ENCODE data around the gene SLC15A1. TPM values are rescaled to one million over a fixed set of nuclear protein-coding genes. Genes with fewer than 3 reads are reported as not detected.

SLC15A1 gene
- polyA plus RNA-seq, 2 of the 4 experiments (the other 2 are of a cell fraction) = 0.04 to 0.09 TPM

- no peak overlapping the region for H3K4me3 ChIP-seq
- H3K4me2 ChIP-seq = no peak overlapping the region
- 0 out of 3 replicates have a peak, but pooled peaks cover 4% of the 10 kb centered on the region for H3K4me1 ChIP-seq
- 95% methylated on average over 3 of the region's 7 CpGs for WGBS (ENCODE audit: missing lambda C conversion rate)
- CTCF ChIA-PET = no interaction called here
- FAIRE-seq (no peak), DNase-seq (ENCODE audit: low read depth in 1 of 2, low spot score in 1 of 2) (no peak), ATAC-seq (no peak)
- TF ChIP-seq KDM1A (IDR thresholded peaks at IDR 0.05; ENCODE audit: low read depth) (no peak), RNF2 (IDR thresholded peaks at IDR 0.05; ENCODE audit: borderline replicate concordance, low read depth) (no peak), TFCP2L1 (CRISPR knock-in tag; IDR thresholded peaks at IDR 0.05) (no peak), HOXB5 (CRISPR knock-in tag; IDR thresholded peaks at IDR 0.05) (no peak), CEBPB (IDR thresholded peaks at IDR 0.05) (no peak), FOSB (CRISPR knock-in tag; IDR thresholded peaks at IDR 0.05) (no peak), PHF8 (IDR thresholded peaks at IDR 0.05; ENCODE audit: borderline replicate concordance, low read depth) (no peak), FOXS1 (CRISPR knock-in tag; IDR thresholded peaks at IDR 0.05) (no peak), ELK1 (IDR thresholded peaks at IDR 0.05; ENCODE audit: low read depth, low read length) (no peak), HOXB13 (CRISPR knock-in tag; IDR thresholded peaks at IDR 0.05; ENCODE audit: low read depth) (no peak), RFX5 (IDR thresholded peaks at IDR 0.05) (no peak), NFE2L2 (conservative IDR thresholded peaks at IDR 0.05; ENCODE audit: low read length) (no peak), CHD4 (IDR thresholded peaks at IDR 0.05; ENCODE audit: borderline replicate concordance) (no peak), JUN (IDR thresholded peaks at IDR 0.05) (no peak), POLR2A (IDR thresholded peaks at IDR 0.05; ENCODE audit: low read length) (no peak), NPAS2 (CRISPR knock-in tag; IDR thresholded peaks at IDR 0.05; ENCODE audit: borderline replicate concordance) (no peak), SMC3 (IDR thresholded peaks at IDR 0.05) (no peak), ZNF302 (CRISPR knock-in tag; IDR thresholded peaks at IDR 0.05) (no peak), BHLHE40 (IDR thresholded peaks at IDR 0.05; ENCODE audit: low read depth, low read length) (no peak)
- TF ChIP-seq, protein P1, sequence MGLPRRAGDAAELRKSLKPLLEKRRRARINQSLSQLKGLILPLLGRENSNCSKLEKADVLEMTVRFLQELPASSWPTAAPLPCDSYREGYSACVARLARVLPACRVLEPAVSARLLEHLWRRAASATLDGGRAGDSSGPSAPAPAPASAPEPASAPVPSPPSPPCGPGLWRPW (IDR thresholded peaks at IDR 0.05) = no peak
- H3K9me3 ChIP-seq = no peaks in the 10 kb centered on the region
- H3K27ac ChIP-seq = no peak overlapping the region
- POLR2A ChIA-PET = no interaction called here
Observed at GRCh38 chr13:98781905-98782304, 29.4 kb upstream of the SLC15A1 start.

DNA sequence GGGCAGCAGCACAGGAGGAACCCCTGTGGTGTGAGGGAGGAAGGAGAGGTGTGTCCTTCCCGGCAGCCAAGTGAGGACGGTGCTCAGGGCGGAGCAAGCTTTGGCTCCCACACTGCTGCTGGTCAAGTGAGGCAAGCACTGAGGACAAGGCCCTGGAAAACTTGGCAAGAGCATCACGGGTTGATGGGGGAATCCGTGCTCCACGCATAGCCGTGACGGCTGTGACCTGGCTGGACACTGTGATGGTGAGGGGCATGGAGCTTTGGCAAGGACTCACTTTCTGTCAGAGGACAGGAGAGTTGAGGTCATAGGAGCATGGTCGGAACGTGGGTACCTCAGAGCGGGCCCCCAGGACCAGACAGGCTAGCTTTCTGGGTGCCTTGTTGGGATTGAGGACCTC is 29.0 kb upstream of the SLC15A1 start:
- TF ChIP-seq HEYL (CRISPR knock-in tag; IDR thresholded peaks at IDR 0.05) = no peak
- no peak for TF ChIP-seq RARB (CRISPR knock-in tag; IDR thresholded peaks at IDR 0.05)
- TF ChIP-seq BCL3 (IDR thresholded peaks at IDR 0.05) = no peak
- TF ChIP-seq ZFP36 (IDR thresholded peaks at IDR 0.05; ENCODE audit: borderline replicate concordance, partially characterized antibody) = no peak
- TF ChIP-seq EHMT2 (IDR thresholded peaks at IDR 0.05; ENCODE audit: low read depth) = no peak
- TF ChIP-seq, protein P2, sequence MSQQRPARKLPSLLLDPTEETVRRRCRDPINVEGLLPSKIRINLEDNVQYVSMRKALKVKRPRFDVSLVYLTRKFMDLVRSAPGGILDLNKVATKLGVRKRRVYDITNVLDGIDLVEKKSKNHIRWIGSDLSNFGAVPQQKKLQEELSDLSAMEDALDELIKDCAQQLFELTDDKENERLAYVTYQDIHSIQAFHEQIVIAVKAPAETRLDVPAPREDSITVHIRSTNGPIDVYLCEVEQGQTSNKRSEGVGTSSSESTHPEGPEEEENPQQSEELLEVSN (IDR thresholded peaks at IDR 0.05; ENCODE audit: borderline replicate concordance, low read depth) = no peak
- TF ChIP-seq RFX5 (IDR thresholded peaks at IDR 0.05) = no peak
- no peak for TF ChIP-seq EP300 (IDR thresholded peaks at IDR 0.05)
- TF ChIP-seq PBX3 (IDR thresholded peaks at IDR 0.05) = no peak
- no peak for TF ChIP-seq NR3C1 (IDR thresholded peaks at IDR 0.05)
- ChIA-PET POLR2A (no interaction called here), CTCF (no interaction called here)
- Histone ChIP-seq H3K27ac (no peak overlapping the region), H3K4me2 (no peak overlapping the region), H3K9me3 (no peaks in the 10 kb centered on the region), H3K4me1 (peaks cover 8% of the 10 kb centered on the region), H3K4me3 (no peak overlapping the region)
- FAIRE-seq = no peak
- DNase-seq (ENCODE audit: low read depth in 1 of 2, low spot score in 1 of 2) = no peak
- WGBS (ENCODE audit: missing lambda C conversion rate) = 71% methylated on average over 11 of the region's 11 CpGs
- ATAC-seq = no peak

Data from A549 (cell line).